Liver (tissue), 9 donors: Measurements from ENCODE around the gene MAMDC2. TPM values are rescaled to one million over a fixed set of nuclear protein-coding genes. Genes with fewer than 3 reads are reported as not detected.

Source experiments
- DNase-seq: peaks from one replicate; pipeline ENCODE4 v3.0.0-alpha.2; 2017; ENCODE audit warnings: low spot score
- H3K27ac ChIP-seq, 2 donors: one replicate each; pipeline ENCODE4 v1.7.0; 2013; ENCODE audit warnings: inconsistent platforms in 2 of 2, low read length in 2 of 2, control low read depth in 1 of 2, low read depth in 1 of 2, mild to moderate bottlenecking in 1 of 2
- H3K27me3 ChIP-seq, 4 donors: one replicate each; pipeline versions ENCODE4 v1.6.1 to v1.7.0; 2013; ENCODE audit warnings: low read length in 3 of 4, inconsistent platforms in 1 of 4, mild to moderate bottlenecking in 1 of 4, moderate library complexity in 1 of 4; ENCODE audit not compliant: control insufficient read depth in 4 of 4, insufficient read depth in 4 of 4
- H3K36me3 ChIP-seq, 4 donors: one replicate each; pipeline versions ENCODE4 v1.6.1 to v1.7.0; 2013; ENCODE audit warnings: low read length in 3 of 4, mild to moderate bottlenecking in 3 of 4, low read depth in 1 of 4, moderate library complexity in 1 of 4; ENCODE audit not compliant: control insufficient read depth in 4 of 4, insufficient read depth in 3 of 4
- H3K4me1 ChIP-seq, 4 donors: one replicate each; pipeline versions ENCODE4 v1.6.1 to v1.7.0; 2013; ENCODE audit warnings: low read length in 3 of 4, mild to moderate bottlenecking in 3 of 4, moderate library complexity in 1 of 4; ENCODE audit not compliant: control insufficient read depth in 4 of 4, insufficient read depth in 4 of 4
- H3K4me3 ChIP-seq, 3 donors: one replicate each; pipeline versions ENCODE4 v1.6.1 to v1.7.0; 2013; ENCODE audit warnings: low read length in 3 of 3, control low read depth in 1 of 3, low read depth in 1 of 3, mild to moderate bottlenecking in 1 of 3
- H3K9ac ChIP-seq, 2 donors: one replicate each; pipeline ENCODE4 v1.7.0; 2013; ENCODE audit warnings: low read length in 2 of 2, mild to moderate bottlenecking in 2 of 2, moderate library complexity in 2 of 2, control low read depth in 1 of 2, low read depth in 1 of 2
- H3K9me3 ChIP-seq, 4 donors: one replicate each; pipeline versions ENCODE4 v1.6.1 to v1.7.0; 2013; ENCODE audit warnings: low read length in 3 of 4; ENCODE audit not compliant: control insufficient read depth in 4 of 4
- ATF3 ChIP-seq: IDR thresholded peaks from 2 replicates; pipeline ENCODE4 v1.6.1; 2016; ENCODE audit warnings: antibody characterized with exemption
- FOXA1 ChIP-seq: IDR thresholded peaks from 2 replicates; pipeline ENCODE4 v1.6.1; 2016; ENCODE audit warnings: antibody characterized with exemption
- GABPA ChIP-seq, 2 donors: IDR thresholded peaks in 1 of 2; conservative IDR thresholded peaks in 1 of 2; 2 replicates each; pipeline ENCODE4 v1.6.1; 2016; ENCODE audit warnings: antibody characterized with exemption in 2 of 2, mild to moderate bottlenecking in 1 of 2, moderate library complexity in 1 of 2
- HNF4A ChIP-seq, 2 donors: conservative IDR thresholded peaks; 2 replicates each; pipeline ENCODE4 v1.6.1; 2016; ENCODE audit warnings: antibody characterized with exemption in 2 of 2, mild to moderate bottlenecking in 2 of 2
- HNF4G ChIP-seq: IDR thresholded peaks from 2 replicates; pipeline ENCODE4 v1.6.1; 2016; ENCODE audit warnings: antibody characterized with exemption
- JUND ChIP-seq, 2 donors: IDR thresholded peaks; 2 replicates each; pipeline ENCODE4 v1.6.1; 2016; ENCODE audit warnings: antibody characterized with exemption in 2 of 2
- MAX ChIP-seq: IDR thresholded peaks from 2 replicates; pipeline ENCODE4 v1.6.1; 2016; ENCODE audit warnings: antibody characterized with exemption
- NR2F2 ChIP-seq: IDR thresholded peaks from 2 replicates; pipeline ENCODE4 v1.6.1; 2016; ENCODE audit warnings: antibody characterized with exemption
- RAD21 ChIP-seq, 2 donors: IDR thresholded peaks; 2 replicates each; pipeline ENCODE4 v1.6.1; 2016; ENCODE audit warnings: antibody characterized with exemption in 2 of 2, mild to moderate bottlenecking in 2 of 2
- REST ChIP-seq: IDR thresholded peaks from 2 replicates; pipeline ENCODE4 v1.6.1; 2016; ENCODE audit warnings: antibody characterized with exemption, mild to moderate bottlenecking
- RXRA ChIP-seq, 2 donors: IDR thresholded peaks; 2 replicates each; pipeline ENCODE4 v1.6.1; 2017 to 2018; ENCODE audit warnings: antibody characterized with exemption in 2 of 2, mild to moderate bottlenecking in 1 of 2
- SP1 ChIP-seq: IDR thresholded peaks from 2 replicates; pipeline ENCODE4 v1.6.1; 2018; ENCODE audit warnings: antibody characterized with exemption, mild to moderate bottlenecking
- YY1 ChIP-seq: IDR thresholded peaks from 2 replicates; pipeline ENCODE4 v1.6.1; 2016; ENCODE audit warnings: antibody characterized with exemption, mild to moderate bottlenecking
- ZBTB33 ChIP-seq: IDR thresholded peaks from 2 replicates; pipeline ENCODE4 v1.6.1; 2016; ENCODE audit warnings: antibody characterized with exemption
- WGBS: extraction: QIAGEN DNeasy Blood & Tissue Kit; methylation state at CpG from one replicate; pipeline ENCODE4 v1.1.7; 2013; 5-methylcytosine and 5-hydroxymethylcytosine counted together
- polyA plus RNA-seq, 2 donors: library from polyadenylated mRNA; stranded (reverse) in 1 of 2; unstranded in 1 of 2; fragments of 200-250 nt in 1 of 2; fragments of >200 nt in 1 of 2; fragmentation: Nextera tagmentation in 1 of 2; extraction: Ambion mirVana in 1 of 2; gene quantifications; one replicate each; pipeline versions ENCODE4 v1.2.1 to v1.2.3, GENCODE V29; 2013 to 2015
- total RNA-seq, 2 donors: library from RNA; depleted of rRNA; stranded (reverse); fragments of >200 nt; gene quantifications; one replicate each; pipeline ENCODE4 v1.2.3, GENCODE V29; 2014
- donor health status: healthy.
- donor health status: healthy.
- donor health status: healthy.
- donor health status: healthy.
- donor health status: healthy.

MAMDC2 gene
- total and polyA plus RNA-seq, 4 donors, result 0.28 to 4.4 (median 1.0) TPM

- TF ChIP-seq MAX, result no peak
- TF ChIP-seq YY1, result no peak
- TF ChIP-seq FOXA1, result no peak
- no peak for TF ChIP-seq GABPA (IDR thresholded peaks at IDR 0.05 in 1 of 2, conservative IDR thresholded peaks at IDR 0.05 in 1 of 2)
- no peak for TF ChIP-seq NR2F2
- Histone ChIP-seq H3K4me1 (no peaks in the 10 kb centered on the region), H3K27me3 (no peaks in the 10 kb centered on the region), H3K9ac (no peak overlapping the region), H3K36me3 (no peaks in the 10 kb centered on the region), H3K4me3 (no peak overlapping the region), H3K27ac (no peak overlapping the region), H3K9me3 (no peaks in the 10 kb centered on the region)
- 92% methylated on average over 3 of the region's 3 CpGs for WGBS
- no peak for DNase-seq
Observed at GRCh38 chr9:70137577-70137976, 93.9 kb downstream of the MAMDC2 start.

GRCh38 chr9:70142101-70142500 lies 98.5 kb downstream of the MAMDC2 start:
- H3K36me3 ChIP-seq, result no peaks in the 10 kb centered on the region
- H3K4me1 ChIP-seq, result no peaks in the 10 kb centered on the region
- TF ChIP-seq ATF3 (no peak), HNF4A (conservative IDR thresholded peaks at IDR 0.05) (no peak), RXRA (IDR thresholded peaks at IDR 0.05) (no peak), GABPA (IDR thresholded peaks at IDR 0.05 in 1 of 2, conservative IDR thresholded peaks at IDR 0.05 in 1 of 2) (no peak), HNF4G (no peak), RAD21 (IDR thresholded peaks at IDR 0.05) (no peak), JUND (IDR thresholded peaks at IDR 0.05) (no peak), REST (no peak)
- no peaks in the 10 kb centered on the region for H3K9me3 ChIP-seq
- H3K27me3 ChIP-seq, result no peaks in the 10 kb centered on the region
- no peak for DNase-seq
- no peak overlapping the region for H3K9ac ChIP-seq
- 82% methylated on average over 3 of the region's 3 CpGs for WGBS
- no peak overlapping the region for H3K27ac ChIP-seq
- H3K4me3 ChIP-seq, result no peak overlapping the region

GRCh38 chr9:70143394-70144130 lies 99.9 kb downstream of the MAMDC2 start:
- no peak overlapping the region for H3K27ac ChIP-seq
- peaks cover 0 to 1% (median 0%) of the 10 kb centered on the region in 4 donors for H3K4me1 ChIP-seq
- H3K9ac ChIP-seq, result no peak overlapping the region
- DNase-seq, result no peak
- H3K9me3 ChIP-seq, result no peaks in the 10 kb centered on the region
- WGBS, result 92% methylated on average over 3 of the region's 3 CpGs
- no peaks in the 10 kb centered on the region for H3K36me3 ChIP-seq
- no peaks in the 10 kb centered on the region for H3K27me3 ChIP-seq
- no peak overlapping the region for H3K4me3 ChIP-seq
- TF ChIP-seq REST (no peak), GABPA (IDR thresholded peaks at IDR 0.05 in 1 of 2, conservative IDR thresholded peaks at IDR 0.05 in 1 of 2) (no peak), SP1 (no peak), HNF4A (conservative IDR thresholded peaks at IDR 0.05) (no peak), RXRA (IDR thresholded peaks at IDR 0.05) (no peak), JUND (IDR thresholded peaks at IDR 0.05) (no peak), YY1 (no peak), ATF3 (no peak), MAX (no peak), RAD21 (IDR thresholded peaks at IDR 0.05) (no peak), ZBTB33 (no peak)
